Measurements from ENCODE around the gene ELK4.

The ELK4 gene

DNA sequence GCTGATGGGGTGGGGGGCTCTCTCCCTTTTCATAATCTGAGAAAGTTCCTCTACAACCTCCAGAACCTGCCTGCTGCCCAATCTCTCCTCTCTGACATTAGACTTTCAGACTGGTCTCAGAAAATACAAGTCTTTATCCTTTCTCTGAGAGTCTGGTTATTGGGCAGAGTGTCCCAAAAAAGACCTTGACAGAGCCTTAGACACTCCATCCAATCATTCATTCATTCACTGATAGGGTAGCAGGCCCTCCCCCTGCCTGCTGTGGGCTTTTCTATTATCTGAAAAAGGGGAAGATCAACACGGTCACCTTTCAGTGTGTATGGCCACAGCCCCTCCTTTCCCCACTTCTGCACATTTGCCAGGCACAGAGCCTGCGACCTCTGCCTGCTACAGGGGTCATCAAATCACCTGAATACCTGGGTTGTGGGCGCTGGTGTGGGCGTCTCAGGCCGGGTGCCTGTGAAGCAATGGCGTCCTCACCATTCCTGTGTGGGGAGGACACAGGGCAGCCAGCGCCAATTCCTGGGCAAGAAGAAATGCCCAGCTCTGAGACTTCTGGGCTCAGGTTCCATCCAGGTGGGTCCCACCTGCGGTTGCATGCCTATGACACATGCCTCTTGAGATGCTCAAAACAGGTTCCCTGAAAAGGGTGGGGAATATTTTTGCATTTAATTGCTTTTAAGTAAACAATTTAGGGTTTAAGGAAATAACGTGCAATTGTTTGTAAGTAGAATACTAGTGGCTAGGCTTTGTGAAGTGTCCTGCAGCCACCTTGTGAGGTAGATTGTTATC, 52.8 kb downstream of the ELK4 start:
- DNase-seq: no peak

DNA sequence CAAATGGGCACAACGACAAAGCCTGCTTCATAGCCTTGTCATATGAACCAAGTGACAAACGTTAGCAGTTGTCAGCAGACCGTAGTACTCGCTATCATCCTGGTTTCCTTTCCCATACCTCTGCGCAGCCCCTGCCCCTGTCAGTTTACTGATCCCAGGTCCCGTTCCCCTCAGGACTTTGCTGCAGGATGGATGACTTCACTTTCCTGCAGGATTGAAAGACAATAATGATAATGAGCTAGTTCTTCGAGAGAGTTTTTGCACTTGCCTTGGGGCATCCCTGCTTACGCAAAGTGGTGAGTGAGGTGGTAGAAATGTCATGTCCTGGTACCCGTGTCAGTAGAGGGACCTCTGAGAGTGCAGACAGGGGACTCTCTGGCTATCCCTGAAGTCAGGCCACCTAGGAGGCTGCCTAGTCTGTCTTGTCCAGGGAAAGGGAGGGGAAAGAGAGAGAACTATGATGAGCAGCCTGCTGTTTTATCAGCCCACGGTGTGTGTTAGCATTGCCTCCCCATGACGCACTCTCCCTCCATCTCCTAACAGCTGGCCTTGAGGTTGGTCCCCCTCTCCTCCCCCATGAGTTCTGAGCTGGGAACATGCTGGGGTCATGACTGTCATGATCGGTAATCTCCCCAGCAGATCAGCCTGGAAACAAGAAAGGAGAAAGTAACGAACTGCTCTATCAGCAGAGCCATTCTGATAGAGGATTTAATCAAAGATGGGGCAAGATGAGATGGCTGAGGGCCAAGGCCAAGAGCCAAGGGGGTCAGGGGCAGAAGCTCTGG, 53.7 kb downstream of the ELK4 start:
- no peak for DNase-seq

DNA sequence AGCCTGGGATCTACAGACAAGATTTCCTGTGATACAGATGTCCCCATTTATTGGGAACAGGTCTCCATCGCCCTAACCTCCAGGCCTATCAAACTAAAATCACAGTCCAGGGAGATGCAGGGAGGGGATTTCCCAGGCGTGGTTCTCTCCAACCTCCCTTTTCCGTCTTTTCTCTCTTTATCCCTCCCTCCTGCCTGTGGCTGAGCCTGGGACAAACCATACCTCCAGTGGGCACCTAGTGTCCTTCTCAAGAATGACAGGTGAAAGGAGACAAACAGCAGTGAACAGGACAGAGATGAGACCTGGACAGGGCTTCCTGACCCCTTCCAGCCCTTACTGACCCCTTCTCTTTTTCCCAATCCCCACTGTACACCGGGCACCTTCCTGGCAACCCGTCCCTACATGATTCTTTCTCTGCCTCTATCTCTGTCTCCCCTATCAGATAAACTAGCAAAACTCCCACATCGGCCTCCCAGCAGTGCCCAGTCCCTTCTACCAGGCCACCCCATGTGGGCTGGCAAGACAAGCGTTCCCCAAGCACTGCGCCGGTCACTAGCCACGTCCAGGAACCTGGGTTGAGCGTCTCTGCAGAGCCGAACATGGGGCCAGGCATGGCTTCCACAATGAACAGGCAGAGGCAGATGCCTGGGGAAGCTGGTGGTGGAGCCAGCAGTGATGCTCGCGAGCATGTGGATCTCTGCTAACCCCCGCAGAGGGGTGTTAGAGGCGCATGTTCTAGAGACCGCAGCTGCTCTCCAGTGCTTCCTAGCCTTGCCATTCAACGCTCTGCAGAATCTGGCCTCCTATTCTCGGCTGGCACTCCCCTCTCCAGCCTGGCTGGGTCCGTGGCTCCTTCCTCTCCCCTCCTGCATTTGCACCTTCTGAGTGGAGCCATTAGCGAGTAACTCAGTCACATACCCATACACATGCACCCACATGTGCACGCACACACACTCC, 54.7 kb downstream of the ELK4 start:
- no peak for DNase-seq

DNA sequence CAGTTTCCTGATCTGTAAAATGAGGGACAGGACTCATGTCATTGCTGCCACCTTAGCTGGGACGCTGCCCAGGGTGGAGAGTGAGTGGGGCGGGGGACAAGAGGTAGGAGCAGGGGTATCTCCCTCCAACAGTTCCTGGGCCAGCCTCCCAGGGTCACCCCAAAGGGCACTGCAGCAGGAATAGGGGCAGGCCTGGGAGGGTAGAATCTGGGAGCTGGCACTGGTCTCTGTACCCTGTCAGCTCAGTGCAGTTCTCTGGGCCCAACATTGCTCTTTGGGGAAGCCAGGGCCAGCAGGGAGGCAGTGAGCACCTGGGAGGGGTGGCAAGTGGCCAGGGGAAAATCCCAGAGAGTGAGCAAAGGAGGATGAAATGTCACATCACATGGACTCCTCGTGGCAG, 55.8 kb downstream of the ELK4 start:
- no peak for DNase-seq

DNA sequence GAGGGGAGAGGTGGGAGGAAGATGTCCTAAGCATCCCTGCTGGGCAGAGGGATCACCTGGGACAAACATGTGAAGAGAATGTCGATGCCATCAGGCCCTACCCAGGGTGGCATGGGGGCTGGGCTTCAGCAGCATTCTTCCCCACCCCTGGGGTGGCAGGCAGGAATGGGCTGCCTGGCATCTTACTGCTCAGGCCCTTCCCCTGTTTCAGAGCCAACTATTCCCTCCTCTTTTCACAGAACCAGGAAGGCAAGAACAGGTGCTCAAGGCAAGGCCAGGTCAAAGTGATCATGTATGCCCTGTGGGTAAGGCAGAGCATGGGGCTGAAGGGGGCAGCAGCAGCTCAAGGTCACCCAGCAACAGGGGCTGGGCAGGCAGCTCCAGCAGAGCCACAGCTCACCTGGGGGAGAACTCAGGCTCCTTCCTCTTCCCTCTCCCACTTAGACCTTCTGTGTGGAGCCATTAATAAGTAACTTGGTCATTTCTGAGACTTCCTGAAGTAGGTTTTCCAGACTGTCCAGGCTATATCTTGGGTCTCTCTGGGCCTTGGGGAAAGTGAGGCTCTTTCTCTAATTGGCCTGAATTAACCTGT, 56.4 kb downstream of the ELK4 start:
- DNase-seq: no peak

DNA sequence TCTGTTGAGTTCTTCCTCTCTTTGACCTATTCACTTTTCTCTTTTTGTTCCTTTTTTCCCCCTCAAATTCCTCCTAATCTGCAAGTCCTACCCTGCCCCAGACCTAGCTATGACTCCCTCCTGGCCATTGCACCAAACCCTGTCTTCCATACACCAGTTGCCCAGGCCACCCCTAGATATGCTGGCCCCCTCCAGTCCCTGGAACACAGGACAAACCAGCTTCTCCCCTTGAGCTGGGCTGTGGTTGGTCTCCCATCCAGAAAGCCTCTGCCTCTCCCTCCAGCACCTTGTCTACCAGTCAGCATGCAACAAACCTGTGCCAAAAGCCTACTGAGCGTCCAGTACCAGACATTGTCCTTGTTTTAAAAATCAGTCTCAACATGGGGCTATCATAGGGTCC, 59.4 kb downstream of the ELK4 start:
- no peak for DNase-seq

DNA sequence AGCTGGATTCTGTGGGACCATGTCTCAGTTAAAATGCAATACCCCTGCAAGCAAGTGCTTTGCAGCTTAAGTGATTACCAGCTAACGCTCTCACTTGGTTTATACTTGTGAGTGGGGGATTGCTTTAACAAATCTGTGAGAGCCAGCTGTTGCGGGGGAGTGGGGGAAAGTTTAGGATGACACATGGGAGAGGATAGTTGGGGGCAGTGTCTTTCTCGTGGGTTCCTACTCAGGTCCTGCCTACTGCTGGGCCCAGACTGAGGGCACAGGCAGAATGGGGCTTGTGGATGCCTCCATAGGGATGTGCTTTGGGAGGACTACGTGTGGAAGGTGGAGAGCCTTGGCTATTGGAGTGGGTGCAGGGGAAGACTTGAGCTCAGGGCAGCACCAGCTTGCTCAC, 60.1 kb downstream of the ELK4 start:
- DNase-seq: no peak

DNA sequence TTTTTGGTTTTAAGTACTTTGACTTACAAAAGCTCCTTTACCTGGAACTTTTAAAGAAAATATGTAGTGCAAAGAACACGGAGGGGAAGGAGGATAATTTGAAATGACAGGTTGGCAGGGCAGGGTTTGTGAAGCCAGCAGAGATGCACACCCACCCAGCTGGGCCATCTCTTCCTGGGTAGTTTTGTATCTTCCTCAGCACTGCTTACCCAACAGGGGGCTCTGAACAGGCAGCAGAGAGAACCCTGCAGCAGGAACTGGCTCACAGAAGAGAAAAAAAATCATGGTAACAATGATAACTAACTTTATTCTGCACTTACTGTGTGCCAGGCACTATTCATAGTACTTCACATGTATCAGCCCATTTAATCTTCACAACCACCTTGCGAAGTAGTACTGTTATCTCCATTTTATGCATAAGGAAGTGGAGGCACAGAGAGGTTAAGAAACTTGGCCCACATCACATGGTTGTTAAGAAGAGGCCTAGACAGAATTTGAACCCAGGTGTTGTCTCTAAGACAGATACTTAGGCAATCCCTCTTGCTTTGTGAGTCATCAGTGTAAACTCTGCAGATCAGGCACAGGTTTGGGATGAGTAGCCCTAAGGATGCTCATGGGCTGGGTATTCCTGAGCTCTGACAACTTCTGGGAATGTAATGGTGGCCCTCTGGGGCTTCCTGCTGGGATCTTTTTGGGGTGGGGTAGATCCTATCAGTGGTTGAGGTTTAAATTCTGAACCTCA, 60.8 kb downstream of the ELK4 start:
- no peak for DNase-seq

DNA sequence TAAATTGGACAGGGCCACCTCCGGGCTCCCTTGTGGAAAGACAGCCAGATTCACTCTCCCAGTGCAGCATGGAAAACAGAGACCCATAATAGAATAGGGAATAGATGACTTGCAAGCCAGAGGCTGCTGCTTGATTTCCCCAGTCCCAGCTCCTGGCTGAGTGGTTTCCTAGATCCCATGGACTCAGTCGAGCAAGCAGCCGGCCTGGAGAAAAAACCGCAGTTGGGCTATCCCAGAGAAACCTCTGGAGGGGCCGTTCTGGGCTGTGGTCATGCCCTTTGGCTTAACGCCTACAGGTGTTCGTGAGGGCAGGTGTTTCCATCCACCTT, 61.7 kb downstream of the ELK4 start:
- DNase-seq: no peak

DNA sequence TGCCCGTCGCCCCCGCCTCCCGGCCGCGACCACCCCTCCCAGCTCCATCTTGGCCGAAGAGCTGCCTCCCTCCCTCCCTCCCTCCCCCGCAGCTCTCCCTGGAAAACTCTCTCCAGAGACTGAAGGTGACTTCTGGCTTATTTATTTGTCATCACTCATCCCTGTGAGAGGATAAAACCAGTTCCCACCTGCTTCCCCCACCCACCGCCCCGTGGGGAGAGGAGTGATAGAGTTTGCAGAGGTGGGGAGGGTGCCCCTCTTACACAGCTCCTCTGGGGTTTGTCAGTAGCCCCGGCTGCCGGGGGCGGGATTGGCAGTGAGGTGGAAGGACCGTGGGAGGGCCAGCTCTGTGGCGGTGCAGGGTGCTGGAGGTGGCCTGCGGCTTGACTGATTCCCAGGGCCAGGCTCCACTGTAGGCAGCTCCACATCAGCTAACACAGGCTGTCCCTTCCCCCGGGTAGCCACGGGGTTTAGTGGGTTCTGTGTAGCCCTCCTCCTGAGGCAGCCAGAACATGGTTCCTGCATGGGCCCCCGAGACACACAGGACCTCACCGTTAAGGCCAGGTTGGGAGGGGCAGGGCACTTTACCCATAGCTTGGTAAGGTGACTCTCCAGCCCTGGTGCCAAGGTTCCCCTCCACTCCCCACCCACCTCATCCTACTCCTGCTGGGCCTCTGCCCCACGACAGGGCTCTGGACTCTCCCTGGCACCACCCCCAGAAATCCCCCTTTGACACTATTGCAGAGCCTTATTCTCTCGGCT, 62.2 kb downstream of the ELK4 start:
- DNase-seq: no peak

DNA sequence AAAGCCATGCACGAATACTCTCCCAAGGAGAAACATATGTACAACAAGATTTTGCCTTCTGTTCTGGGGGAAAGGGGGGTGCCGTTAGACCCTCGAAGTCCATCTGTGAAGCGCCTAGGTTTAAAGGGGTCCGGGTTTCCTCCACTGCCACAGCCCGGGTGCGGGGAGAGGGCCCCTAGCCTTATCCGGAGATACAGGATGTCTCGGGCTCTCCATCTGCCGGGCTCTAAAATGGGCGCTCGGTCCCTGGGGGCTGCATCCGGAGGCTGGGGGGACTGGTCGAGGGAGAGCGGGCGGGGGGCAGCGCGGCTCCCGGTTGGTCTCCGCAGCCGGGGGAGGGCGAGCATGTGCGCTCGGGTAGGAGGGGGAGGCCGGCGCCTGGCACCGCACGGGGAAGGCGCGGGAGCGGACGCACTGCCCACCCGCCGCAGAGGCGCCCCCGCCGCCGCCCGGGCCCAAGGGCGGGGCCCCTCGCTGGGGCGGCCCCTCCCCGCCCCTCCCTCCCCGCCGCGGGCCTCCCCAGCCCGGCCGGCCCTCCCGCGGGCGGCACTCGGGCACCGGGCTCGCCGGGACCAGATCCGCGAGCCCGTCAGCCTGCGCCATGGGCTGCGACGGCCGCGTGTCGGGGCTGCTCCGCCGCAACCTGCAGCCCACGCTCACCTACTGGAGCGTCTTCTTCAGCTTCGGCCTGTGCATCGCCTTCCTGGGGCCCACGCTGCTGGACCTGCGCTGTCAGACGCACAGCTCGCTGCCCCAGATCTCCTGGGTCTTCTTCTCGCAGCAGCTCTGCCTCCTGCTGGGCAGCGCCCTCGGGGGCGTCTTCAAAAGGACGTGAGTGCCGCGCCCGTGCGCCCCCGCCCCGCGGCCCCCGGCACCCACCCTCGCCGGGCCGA, 63.1 kb downstream of the ELK4 start:
- DNase-seq: no peak

DNA sequence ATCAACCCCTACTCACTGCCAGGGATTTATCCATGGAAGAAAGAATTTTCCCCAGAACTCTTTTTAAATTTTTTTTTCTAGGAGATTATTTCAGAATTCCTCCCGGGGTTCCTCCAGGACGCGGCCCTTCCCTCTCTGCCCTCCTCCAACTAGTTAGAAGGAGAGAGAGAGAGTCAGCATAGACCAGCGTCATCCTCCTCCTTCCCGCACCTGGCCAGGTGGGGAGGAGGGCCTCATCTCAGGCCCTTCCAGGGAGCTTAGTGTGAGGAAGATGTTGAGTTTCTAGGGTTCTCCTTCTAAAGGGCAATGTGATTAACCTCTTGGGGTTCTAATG, 63.7 kb downstream of the ELK4 start:
- DNase-seq: no peak

DNA sequence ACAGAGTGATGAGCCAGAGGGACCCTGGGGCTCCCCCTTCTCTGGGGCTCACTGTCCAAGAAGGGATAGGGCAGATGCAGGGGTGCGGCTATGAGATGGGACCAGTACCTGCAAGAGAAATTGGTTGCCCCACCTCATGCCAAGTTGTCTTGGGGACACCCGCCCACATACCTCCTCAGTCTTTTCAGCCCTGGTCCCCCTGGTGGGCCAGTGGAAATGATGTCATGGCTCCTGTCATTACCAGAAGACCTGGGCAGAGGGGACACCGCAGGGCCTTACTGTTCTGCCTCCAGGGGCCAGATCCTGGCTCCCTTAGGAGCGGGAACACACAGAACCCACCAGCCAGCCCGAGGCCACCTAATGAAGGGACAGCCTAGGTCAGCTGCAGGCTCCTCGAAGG, 64.1 kb downstream of the ELK4 start:
- DNase-seq: no peak

DNA sequence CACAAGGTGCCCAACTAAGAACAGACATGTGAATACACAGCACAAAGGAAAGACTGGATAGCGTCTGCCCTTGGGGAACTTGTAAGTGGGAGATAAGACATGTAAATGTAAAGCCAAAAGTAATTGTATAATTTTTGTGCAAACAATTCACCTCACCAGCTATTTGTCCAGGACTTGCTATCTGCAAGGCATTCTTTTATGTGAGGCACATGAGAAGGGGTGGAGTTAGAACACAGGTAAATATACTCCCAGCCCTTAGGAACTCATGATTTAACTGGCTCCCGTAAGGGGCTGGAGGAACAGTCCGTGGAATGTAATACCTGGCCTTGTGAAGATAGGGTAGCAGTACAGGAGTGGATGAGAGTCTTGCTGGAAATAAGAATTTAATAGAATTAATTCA, 66.0 kb downstream of the ELK4 start:
- no peak for DNase-seq

DNA sequence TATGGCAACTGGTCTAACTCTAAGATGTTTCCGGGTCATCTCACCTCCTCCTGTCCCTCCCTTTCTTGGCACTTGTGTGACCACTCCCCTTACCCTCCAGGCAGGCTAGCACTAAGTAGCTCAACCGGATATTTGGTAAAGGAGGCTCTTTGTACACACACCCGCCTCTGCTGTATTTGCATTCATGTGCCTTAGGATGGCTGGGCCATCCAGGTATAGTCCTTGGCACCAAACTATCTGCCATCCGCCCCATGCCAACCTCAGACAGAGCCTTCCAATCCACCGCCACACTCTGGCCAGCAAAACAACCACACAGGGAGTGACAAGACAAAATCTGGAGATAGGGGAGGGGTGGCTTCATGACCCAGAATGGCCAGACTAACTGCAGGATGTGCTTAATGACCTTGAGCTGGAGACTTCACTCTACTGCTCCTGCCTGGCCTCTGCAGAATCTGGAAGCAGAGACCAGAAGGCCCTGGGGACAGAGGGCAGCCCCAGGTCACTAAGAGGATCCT, 67.8 kb downstream of the ELK4 start:
- DNase-seq: no peak

DNA sequence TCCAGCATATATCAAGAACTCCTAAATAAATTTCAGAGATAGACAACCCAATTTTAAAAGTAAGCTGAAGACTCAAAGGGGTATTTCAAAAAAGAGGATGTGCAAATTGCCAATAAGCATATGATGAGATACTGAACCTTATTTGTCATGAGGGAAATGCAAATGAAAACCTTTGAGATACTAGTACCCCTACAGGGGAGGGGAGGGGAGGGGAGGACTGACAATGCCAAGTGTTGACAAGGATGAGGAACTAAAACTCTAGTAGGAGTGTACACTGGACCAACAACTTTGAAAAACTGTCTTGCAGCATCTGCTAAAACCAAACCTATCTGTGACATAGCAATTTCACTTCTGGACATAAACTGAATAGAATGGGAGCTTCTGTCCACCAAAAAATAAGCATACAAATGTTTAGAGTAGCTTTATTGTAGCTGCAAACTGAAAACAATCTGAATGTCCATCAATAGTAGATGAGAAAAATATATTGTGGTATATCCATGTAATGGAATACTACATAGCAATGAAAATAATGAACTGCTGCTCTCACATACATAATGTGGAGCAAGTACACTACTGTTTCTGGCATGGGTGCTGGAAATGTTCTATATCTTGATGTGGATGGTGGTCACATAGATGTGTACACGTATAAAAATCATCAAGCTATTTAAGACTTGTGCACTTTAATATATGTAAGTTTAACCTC, 70.2 kb downstream of the ELK4 start:
- DNase-seq: no peak
